DOHH2 (cell line): ENCODE measurements around the gene MRPL3.

Experiments used
- H3F3A ChIP-seq: fragments of 200-600 bp; sonication (generic), shearing (Covaris generic); 2 replicates; pipeline ENCODE4 v1.6.0; 2016; ENCODE audit warnings: antibody characterized with exemption, mild to moderate bottlenecking; ENCODE audit not compliant: control insufficient read depth, insufficient read depth
- H3K27ac ChIP-seq: fragments of 200-600 bp; sonication (generic); 2 replicates; pipeline ENCODE4 v1.5.1; 2014; ENCODE audit warnings: low read depth, mild to moderate bottlenecking, low read length, moderate library complexity
- H3K27me3 ChIP-seq: fragments of 200-600 bp; sonication (generic); 2 replicates; pipeline ENCODE4 v1.6.1; 2014; ENCODE audit warnings: mild to moderate bottlenecking, low read length, mixed read lengths; ENCODE audit not compliant: control insufficient read depth
- H3K36me3 ChIP-seq: fragments of 200-600 bp; sonication (generic); 2 replicates; pipeline ENCODE4 v1.6.1; 2014; ENCODE audit warnings: mild to moderate bottlenecking, low read length, moderate library complexity, mixed read lengths; ENCODE audit not compliant: control insufficient read depth
- H3K4me1 ChIP-seq: fragments of 200-600 bp; sonication (generic); 2 replicates; pipeline ENCODE4 v1.6.1; 2014; ENCODE audit warnings: mild to moderate bottlenecking, low read length, mixed read lengths; ENCODE audit not compliant: control insufficient read depth
- H3K4me2 ChIP-seq: fragments of 200-600 bp; sonication (generic); 2 replicates; pipeline ENCODE4 v1.6.0; 2014; ENCODE audit warnings: mild to moderate bottlenecking, low read length, moderate library complexity
- H3K4me3 ChIP-seq: fragments of 200-600 bp; sonication (generic); 2 replicates; pipeline ENCODE4 v1.5.1; 2014; ENCODE audit warnings: mild to moderate bottlenecking, low read length, mixed read lengths
- H3K79me2 ChIP-seq: fragments of 200-600 bp; sonication (generic); 2 replicates; pipeline ENCODE4 v1.6.1; 2014; ENCODE audit warnings: mild to moderate bottlenecking, low read length, mixed read lengths; ENCODE audit not compliant: control insufficient read depth
- H3K9me2 ChIP-seq: fragments of 200-600 bp; sonication (generic); replicated peaks from 2 replicates; pipeline ENCODE4 v1.6.1; 2014; ENCODE audit warnings: mild to moderate bottlenecking, low read length, mixed read lengths; ENCODE audit not compliant: control insufficient read depth
- H3K9me3 ChIP-seq: fragments of 200-600 bp; sonication (generic); 2 replicates; pipeline ENCODE4 v1.6.1; 2014; ENCODE audit warnings: antibody characterized with exemption, low read length, mixed read lengths; ENCODE audit not compliant: control insufficient read depth, insufficient read depth
- H4K20me1 ChIP-seq: fragments of 200-600 bp; sonication (generic); 2 replicates; pipeline ENCODE4 v1.6.0; 2014; ENCODE audit warnings: low read depth, mild to moderate bottlenecking, antibody characterized with exemption, low read length, moderate library complexity; ENCODE audit not compliant: control insufficient read depth, insufficient read depth
- CTCF ChIP-seq: fragments of 200-600 bp; sonication (generic); IDR thresholded peaks from one replicate; pipeline ENCODE4 v1.5.1; 2014; ENCODE audit warnings: antibody characterized with exemption, mild to moderate bottlenecking, low read depth, low read length; ENCODE audit not compliant: poor library complexity, severe bottlenecking
- EZH2phosphoT487 ChIP-seq: fragments of 200-600 bp; sonication (generic); IDR thresholded peaks from 2 replicates; pipeline ENCODE4 v1.6.1; 2017; ENCODE audit warnings: borderline replicate concordance, mild to moderate bottlenecking, antibody characterized with exemption, low read length, moderate library complexity, mixed read lengths

MRPL3 gene

GRCh38 chr3:131538968-131539367 is 36.2 kb upstream of the MRPL3 start:
- H3K9me3 ChIP-seq, result no peaks in the 10 kb centered on the region
- no peaks in the 10 kb centered on the region for H3K4me1 ChIP-seq
- no peaks in the 10 kb centered on the region for H4K20me1 ChIP-seq
- H3K4me3 ChIP-seq, result no peak overlapping the region
- no peak overlapping the region for H3K27ac ChIP-seq
- TF ChIP-seq EZH2phosphoT487 (no peak), CTCF (no peak)
- H3K9me2 ChIP-seq, result no peaks in the 10 kb centered on the region
- H3K4me2 ChIP-seq, result no peak overlapping the region
- no peaks in the 10 kb centered on the region for H3K36me3 ChIP-seq
- H3F3A ChIP-seq, result no peaks in the 10 kb centered on the region
- no peaks in the 10 kb centered on the region for H3K79me2 ChIP-seq
- H3K27me3 ChIP-seq, result no peaks in the 10 kb centered on the region

GRCh38 chr3:131537531-131537930 is 34.8 kb upstream of the MRPL3 start:
- no peaks in the 10 kb centered on the region for H3K27me3 ChIP-seq
- H3K4me3 ChIP-seq, result no peak overlapping the region
- H3K4me1 ChIP-seq, result no peaks in the 10 kb centered on the region
- no peaks in the 10 kb centered on the region for H3K9me3 ChIP-seq
- no peaks in the 10 kb centered on the region for H4K20me1 ChIP-seq
- H3K36me3 ChIP-seq, result no peaks in the 10 kb centered on the region
- no peaks in the 10 kb centered on the region for H3K79me2 ChIP-seq
- TF ChIP-seq CTCF (no peak), EZH2phosphoT487 (no peak)
- H3K9me2 ChIP-seq, result no peaks in the 10 kb centered on the region
- no peaks in the 10 kb centered on the region for H3F3A ChIP-seq
- no peak overlapping the region for H3K27ac ChIP-seq
- H3K4me2 ChIP-seq, result no peak overlapping the region

- H3K4me2 ChIP-seq, result no peak overlapping the region
- no peaks in the 10 kb centered on the region for H3K27me3 ChIP-seq
- H3K9me2 ChIP-seq, result no peaks in the 10 kb centered on the region
- no peaks in the 10 kb centered on the region for H3F3A ChIP-seq
- H3K4me3 ChIP-seq, result no peak overlapping the region
- H3K36me3 ChIP-seq, result no peaks in the 10 kb centered on the region
- H4K20me1 ChIP-seq, result no peaks in the 10 kb centered on the region
- TF ChIP-seq EZH2phosphoT487 (no peak), CTCF (no peak)
- no peaks in the 10 kb centered on the region for H3K9me3 ChIP-seq
- no peak overlapping the region for H3K27ac ChIP-seq
- H3K79me2 ChIP-seq, result no peaks in the 10 kb centered on the region
- H3K4me1 ChIP-seq, result no peaks in the 10 kb centered on the region
Observed at GRCh38 chr3:131535596-131535995, 32.8 kb upstream of the MRPL3 start.

GRCh38 chr3:131535131-131535530 is 32.4 kb upstream of the MRPL3 start:
- TF ChIP-seq EZH2phosphoT487, result no peak
- TF ChIP-seq CTCF, result no peak
- no peaks in the 10 kb centered on the region for H3K9me2 ChIP-seq
- no peak overlapping the region for H3K27ac ChIP-seq
- no peaks in the 10 kb centered on the region for H4K20me1 ChIP-seq
- H3K4me3 ChIP-seq, result no peak overlapping the region
- H3K4me2 ChIP-seq, result no peak overlapping the region
- H3K27me3 ChIP-seq, result no peaks in the 10 kb centered on the region
- H3K36me3 ChIP-seq, result no peaks in the 10 kb centered on the region
- H3K9me3 ChIP-seq, result no peaks in the 10 kb centered on the region
- H3K4me1 ChIP-seq, result no peaks in the 10 kb centered on the region
- H3F3A ChIP-seq, result no peaks in the 10 kb centered on the region
- H3K79me2 ChIP-seq, result no peaks in the 10 kb centered on the region
